HUES64 (cell line): Measurements from ENCODE around the gene HEG1.
A peak's percentile ranks its signal among the peaks of the same experiment; 100 is the strongest.

Experiments
- H3K27ac ChIP-seq: 2 replicates; pipeline ENCODE4 v1.7.0; 2013; ENCODE audit warnings: low read depth, low read length, inconsistent platforms
- H3K27me3 ChIP-seq: 2 replicates; pipeline ENCODE4 v1.6.1; 2013; ENCODE audit warnings: mild to moderate bottlenecking, low read length; ENCODE audit not compliant: insufficient read depth
- H3K36me3 ChIP-seq: 2 replicates; pipeline ENCODE4 v1.6.1; 2013; ENCODE audit warnings: mild to moderate bottlenecking, low read length; ENCODE audit not compliant: insufficient read depth
- H3K4me1 ChIP-seq: 2 replicates; pipeline ENCODE4 v1.6.1; 2013; ENCODE audit warnings: mild to moderate bottlenecking, low read length, moderate library complexity; ENCODE audit not compliant: insufficient read depth
- H3K4me3 ChIP-seq: 2 replicates; pipeline ENCODE4 v1.5.1; 2013; ENCODE audit warnings: mild to moderate bottlenecking, low read length, moderate library complexity
- H3K9ac ChIP-seq: 2 replicates; pipeline ENCODE4 v1.6.1; 2013; ENCODE audit warnings: mild to moderate bottlenecking, low read depth, low read length
- H3K9me3 ChIP-seq: 2 replicates; pipeline ENCODE4 v1.6.1; 2013; ENCODE audit warnings: low read depth, low read length; ENCODE audit not compliant: insufficient read depth
- WGBS: fragments of 150-250, 120-280 bp; methylation state at CpG from one replicate; pipeline ENCODE4 v1.1.7; 2013; ENCODE audit warnings: missing lambda C conversion rate; 5-methylcytosine and 5-hydroxymethylcytosine counted together

The HEG1 gene

GRCh38 chr3:125045965-125046364 is 9.8 kb downstream of the HEG1 start:
- no peak overlapping the region for H3K27ac ChIP-seq

GRCh38 chr3:125045194-125045593 is 10.6 kb downstream of the HEG1 start:
- 91% methylated on average over 5 of the region's 5 CpGs for WGBS
- H3K9me3 ChIP-seq = no peaks in the 10 kb centered on the region
- no peaks in the 10 kb centered on the region for H3K27me3 ChIP-seq
- no peak overlapping the region for H3K27ac ChIP-seq
- no peak overlapping the region for H3K4me3 ChIP-seq
- H3K4me1 ChIP-seq = peaks cover 15% of the 10 kb centered on the region
- no peaks in the 10 kb centered on the region for H3K36me3 ChIP-seq
- H3K9ac ChIP-seq = no peak overlapping the region

More at GRCh38 chr3:125045965-125046364, 9.8 kb downstream of the HEG1 start:
- Histone ChIP-seq H3K9me3 (no peaks in the 10 kb centered on the region), H3K36me3 (no peaks in the 10 kb centered on the region), H3K27me3 (no peaks in the 10 kb centered on the region), H3K9ac (no peak overlapping the region), H3K4me1 (peaks cover 19% of the 10 kb centered on the region), H3K4me3 (no peak overlapping the region)
- 71% methylated on average over 2 of the region's 2 CpGs for WGBS

GRCh38 chr3:125043599-125044151 is 12.1 kb downstream of the HEG1 start:
- no peak overlapping the region for H3K27ac ChIP-seq
- H3K9ac ChIP-seq = no peak overlapping the region
- no peaks in the 10 kb centered on the region for H3K27me3 ChIP-seq
- WGBS = 86% methylated on average over 20 of the region's 20 CpGs
- H3K4me3 ChIP-seq = no peak overlapping the region
- peaks cover 30% of the 10 kb centered on the region for H3K4me1 ChIP-seq
- H3K9me3 ChIP-seq = no peaks in the 10 kb centered on the region
- H3K36me3 ChIP-seq = no peaks in the 10 kb centered on the region

- WGBS = 79% methylated on average over 17 of the region's 17 CpGs
- H3K36me3 ChIP-seq = no peaks in the 10 kb centered on the region
- no peak overlapping the region for H3K9ac ChIP-seq
- H3K4me1 ChIP-seq = peaks cover 32% of the 10 kb centered on the region
- no peaks in the 10 kb centered on the region for H3K9me3 ChIP-seq
- H3K27me3 ChIP-seq = no peaks in the 10 kb centered on the region
- H3K27ac ChIP-seq = 0 out of 2 replicates have a peak overlapping the region, but pooled peaks have one; percentile 17
- H3K4me3 ChIP-seq = no peak overlapping the region
Measured at GRCh38 chr3:125042725-125043406, 12.9 kb downstream of the HEG1 start.

GRCh38 chr3:125039131-125040100 is 16.4 kb downstream of the HEG1 start:
- no peaks in the 10 kb centered on the region for H3K36me3 ChIP-seq
- no peaks in the 10 kb centered on the region for H3K27me3 ChIP-seq
- H3K4me3 ChIP-seq = peak overlapping the region; percentile 12; the same call in 1 of the 2 replicates
- no peak overlapping the region; the same call in 1 of the 2 replicates for H3K9ac ChIP-seq
- peaks cover 32% of the 10 kb centered on the region for H3K4me1 ChIP-seq
- H3K9me3 ChIP-seq = peaks cover 12% of the 10 kb centered on the region; the same call in 1 of the 2 replicates
- 46% methylated on average over 11 of the region's 11 CpGs for WGBS
- no peak overlapping the region for H3K27ac ChIP-seq

- WGBS = 88% methylated on average over 2 of the region's 2 CpGs
- no peak overlapping the region for H3K4me3 ChIP-seq
- no peaks in the 10 kb centered on the region for H3K27me3 ChIP-seq
- no peak overlapping the region for H3K9ac ChIP-seq
- H3K36me3 ChIP-seq = no peaks in the 10 kb centered on the region
- peaks cover 21% of the 10 kb centered on the region for H3K4me1 ChIP-seq
- H3K27ac ChIP-seq = no peak overlapping the region
- H3K9me3 ChIP-seq = peaks cover 12% of the 10 kb centered on the region; the same call in 1 of the 2 replicates
Measured at GRCh38 chr3:125037498-125038150, 18.2 kb downstream of the HEG1 start.

GRCh38 chr3:125035217-125035616 is 20.6 kb downstream of the HEG1 start:
- Histone ChIP-seq H3K9ac (no peak overlapping the region), H3K4me3 (no peak overlapping the region), H3K27me3 (no peaks in the 10 kb centered on the region), H3K27ac (no peak overlapping the region), H3K36me3 (no peaks in the 10 kb centered on the region), H3K9me3 (peaks cover 12% of the 10 kb centered on the region; the same call in 1 of the 2 replicates), H3K4me1 (peaks cover 18% of the 10 kb centered on the region)
- 92% methylated on average over 5 of the region's 5 CpGs for WGBS

- WGBS = 93% methylated on average over 14 of the region's 14 CpGs
- Histone ChIP-seq H3K9ac (no peak overlapping the region), H3K4me3 (no peak overlapping the region), H3K9me3 (peaks cover 12% of the 10 kb centered on the region; the same call in 1 of the 2 replicates), H3K27ac (no peak overlapping the region), H3K36me3 (peaks cover 5% of the 10 kb centered on the region), H3K4me1 (peaks cover 2% of the 10 kb centered on the region; the same call in 1 of the 2 replicates), H3K27me3 (no peaks in the 10 kb centered on the region)
Measured at GRCh38 chr3:125033616-125034015, 22.2 kb downstream of the HEG1 start.

- Histone ChIP-seq H3K4me3 (no peak overlapping the region), H3K36me3 (peaks cover 10% of the 10 kb centered on the region), H3K27ac (no peak overlapping the region), H3K9ac (no peak overlapping the region), H3K9me3 (peaks cover 12% of the 10 kb centered on the region; the same call in 1 of the 2 replicates), H3K27me3 (no peaks in the 10 kb centered on the region), H3K4me1 (no peaks in the 10 kb centered on the region)
- 92% methylated on average over 5 of the region's 5 CpGs for WGBS
Measured at GRCh38 chr3:125033135-125033534, 22.7 kb downstream of the HEG1 start.

- Histone ChIP-seq H3K27me3 (no peaks in the 10 kb centered on the region), H3K27ac (no peak overlapping the region), H3K4me1 (no peaks in the 10 kb centered on the region), H3K4me3 (no peak overlapping the region), H3K9me3 (peaks cover 12% of the 10 kb centered on the region; the same call in 1 of the 2 replicates), H3K9ac (no peak overlapping the region), H3K36me3 (peaks cover 15% of the 10 kb centered on the region)
- 79% methylated on average over 2 of the region's 3 CpGs for WGBS
Measured at GRCh38 chr3:125032683-125033082, 23.1 kb downstream of the HEG1 start.
